GM12874 (cell line): Measurements from ENCODE around the gene CHD9NB.

Experiments used
- TF ChIP-seq, protein P1 (sequence below): IDR thresholded peaks from 2 replicates; pipeline ENCODE4 v1.5.1; 2011; ENCODE audit warnings: low read depth, mild to moderate bottlenecking, control low read depth, low read length, moderate library complexity; ENCODE audit not compliant: insufficient read depth

The CHD9NB gene

DNA sequence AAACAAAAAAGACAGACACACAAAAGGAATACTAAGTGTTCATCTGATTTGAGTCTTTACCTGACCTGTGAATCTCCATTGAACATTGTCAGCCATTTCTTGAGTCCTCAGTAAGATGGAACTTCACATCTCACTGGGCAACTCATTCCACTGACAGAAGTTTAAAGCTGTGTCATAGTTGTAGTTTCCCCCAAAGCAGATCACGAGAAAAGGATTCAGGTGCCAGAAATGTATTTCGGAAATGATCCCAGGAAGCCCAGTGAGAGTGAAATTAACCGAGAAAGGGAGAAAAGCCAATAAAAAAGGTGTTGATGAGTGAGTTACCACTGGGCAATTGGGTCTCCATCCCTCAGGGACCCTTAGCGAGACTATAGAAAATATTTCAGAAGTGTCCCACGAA is 8.6 kb upstream of the CHD9NB start:
- TF ChIP-seq, protein P1, sequence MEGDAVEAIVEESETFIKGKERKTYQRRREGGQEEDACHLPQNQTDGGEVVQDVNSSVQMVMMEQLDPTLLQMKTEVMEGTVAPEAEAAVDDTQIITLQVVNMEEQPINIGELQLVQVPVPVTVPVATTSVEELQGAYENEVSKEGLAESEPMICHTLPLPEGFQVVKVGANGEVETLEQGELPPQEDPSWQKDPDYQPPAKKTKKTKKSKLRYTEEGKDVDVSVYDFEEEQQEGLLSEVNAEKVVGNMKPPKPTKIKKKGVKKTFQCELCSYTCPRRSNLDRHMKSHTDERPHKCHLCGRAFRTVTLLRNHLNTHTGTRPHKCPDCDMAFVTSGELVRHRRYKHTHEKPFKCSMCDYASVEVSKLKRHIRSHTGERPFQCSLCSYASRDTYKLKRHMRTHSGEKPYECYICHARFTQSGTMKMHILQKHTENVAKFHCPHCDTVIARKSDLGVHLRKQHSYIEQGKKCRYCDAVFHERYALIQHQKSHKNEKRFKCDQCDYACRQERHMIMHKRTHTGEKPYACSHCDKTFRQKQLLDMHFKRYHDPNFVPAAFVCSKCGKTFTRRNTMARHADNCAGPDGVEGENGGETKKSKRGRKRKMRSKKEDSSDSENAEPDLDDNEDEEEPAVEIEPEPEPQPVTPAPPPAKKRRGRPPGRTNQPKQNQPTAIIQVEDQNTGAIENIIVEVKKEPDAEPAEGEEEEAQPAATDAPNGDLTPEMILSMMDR: no peak

DNA sequence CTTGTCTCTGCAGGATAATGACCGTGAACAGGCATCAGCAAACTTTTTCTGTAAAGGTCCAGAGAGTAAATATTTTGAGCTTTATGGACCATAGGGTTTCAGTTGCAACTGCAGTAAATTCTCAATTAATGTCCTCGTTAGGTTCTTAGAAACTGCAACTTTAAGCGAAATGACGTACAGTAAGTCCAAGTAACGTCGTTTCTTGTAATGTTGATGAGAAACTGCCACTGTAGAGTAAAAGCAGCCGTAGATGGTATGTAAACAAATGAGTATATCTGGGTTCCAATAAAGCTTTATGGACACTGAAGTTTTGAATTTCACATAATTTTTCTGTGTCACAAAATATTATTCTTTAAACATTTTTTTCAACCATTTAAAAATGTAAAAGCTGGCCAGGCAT is 7.0 kb upstream of the CHD9NB start:
- TF ChIP-seq, protein P1: no peak

DNA sequence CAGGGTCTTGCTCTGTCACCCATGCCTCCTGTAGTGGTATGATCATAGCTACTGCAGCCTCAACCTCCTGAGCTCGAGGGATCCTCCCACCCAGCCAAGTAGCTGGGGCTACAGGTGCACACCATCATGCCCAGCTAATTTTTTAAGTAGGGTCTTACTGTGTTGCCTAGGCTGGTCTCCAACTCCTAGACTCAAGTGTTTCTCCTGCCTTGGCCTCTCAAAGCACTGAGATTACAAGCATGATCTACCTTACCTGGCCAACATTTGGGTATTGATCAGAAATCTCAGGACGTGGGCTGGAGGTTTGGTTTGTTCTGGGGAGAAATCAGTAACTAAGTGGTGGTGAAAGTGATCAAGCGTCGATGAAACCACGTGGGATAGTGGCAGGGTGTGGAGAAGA is 6.2 kb upstream of the CHD9NB start:
- TF ChIP-seq, protein P1: no peak

DNA sequence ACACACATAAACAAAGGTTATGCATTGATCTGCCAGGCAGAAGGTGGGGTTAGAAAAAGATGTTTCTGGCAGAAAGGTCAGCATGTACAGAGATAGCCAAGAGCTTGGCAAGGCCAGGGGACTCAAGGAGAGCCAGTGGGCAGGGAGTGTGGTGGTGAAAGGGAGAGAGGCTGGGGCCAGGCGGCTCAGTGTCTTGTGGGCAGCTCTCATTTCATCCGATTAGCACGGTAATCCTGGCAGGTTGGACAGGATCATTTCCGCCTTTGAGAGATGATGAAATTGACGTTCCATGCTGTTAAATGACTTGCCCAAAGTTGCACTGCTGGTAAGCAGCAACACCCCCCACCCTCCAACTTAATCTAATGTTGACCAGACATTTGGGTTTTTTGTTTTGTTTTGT is 5.7 kb upstream of the CHD9NB start:
- TF ChIP-seq, protein P1: no peak

DNA sequence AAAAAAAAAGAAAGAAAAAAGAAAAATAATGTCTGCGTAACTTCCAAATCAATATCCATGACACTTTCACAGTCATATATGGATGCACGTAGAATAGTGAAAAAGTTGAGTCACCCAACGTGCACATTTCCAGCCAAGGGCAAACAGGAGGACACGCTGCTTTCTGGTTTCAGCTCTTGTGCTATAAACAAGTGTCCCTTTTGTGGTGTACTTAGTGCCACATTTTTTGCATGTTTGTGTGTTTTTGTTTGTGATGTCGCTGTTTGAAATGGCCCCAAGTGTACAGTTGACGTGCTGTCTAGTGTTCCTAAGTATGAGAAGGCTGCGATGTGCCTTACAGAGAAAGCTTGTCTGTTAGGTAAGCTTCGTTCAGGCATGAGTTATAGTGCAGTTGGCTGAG is 5.0 kb upstream of the CHD9NB start:
- TF ChIP-seq, protein P1: no peak

DNA sequence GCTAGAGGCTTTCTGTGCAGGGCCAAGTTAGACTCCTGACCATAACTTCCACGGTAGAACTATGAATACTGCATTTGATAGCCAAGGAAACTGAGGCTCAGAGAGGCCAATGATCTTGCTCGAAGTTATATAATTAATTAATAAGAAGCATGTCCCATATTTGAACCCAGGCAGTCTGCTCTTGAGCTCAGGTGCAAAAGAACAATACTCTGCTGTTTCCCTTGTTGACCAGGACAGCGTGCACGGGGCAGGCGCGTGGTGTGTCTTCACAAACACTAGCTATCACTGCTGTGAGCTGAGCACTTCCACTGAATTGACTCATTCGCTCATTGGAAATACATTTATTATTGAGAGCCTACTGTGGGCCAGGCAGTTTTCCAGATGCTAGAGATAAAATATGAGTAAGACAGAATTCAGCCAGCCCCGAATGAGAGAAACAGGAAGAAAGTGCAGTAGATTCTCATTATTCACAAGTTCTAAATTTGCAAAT is 3.7 kb upstream of the CHD9NB start:
- TF ChIP-seq, protein P1: no peak

DNA sequence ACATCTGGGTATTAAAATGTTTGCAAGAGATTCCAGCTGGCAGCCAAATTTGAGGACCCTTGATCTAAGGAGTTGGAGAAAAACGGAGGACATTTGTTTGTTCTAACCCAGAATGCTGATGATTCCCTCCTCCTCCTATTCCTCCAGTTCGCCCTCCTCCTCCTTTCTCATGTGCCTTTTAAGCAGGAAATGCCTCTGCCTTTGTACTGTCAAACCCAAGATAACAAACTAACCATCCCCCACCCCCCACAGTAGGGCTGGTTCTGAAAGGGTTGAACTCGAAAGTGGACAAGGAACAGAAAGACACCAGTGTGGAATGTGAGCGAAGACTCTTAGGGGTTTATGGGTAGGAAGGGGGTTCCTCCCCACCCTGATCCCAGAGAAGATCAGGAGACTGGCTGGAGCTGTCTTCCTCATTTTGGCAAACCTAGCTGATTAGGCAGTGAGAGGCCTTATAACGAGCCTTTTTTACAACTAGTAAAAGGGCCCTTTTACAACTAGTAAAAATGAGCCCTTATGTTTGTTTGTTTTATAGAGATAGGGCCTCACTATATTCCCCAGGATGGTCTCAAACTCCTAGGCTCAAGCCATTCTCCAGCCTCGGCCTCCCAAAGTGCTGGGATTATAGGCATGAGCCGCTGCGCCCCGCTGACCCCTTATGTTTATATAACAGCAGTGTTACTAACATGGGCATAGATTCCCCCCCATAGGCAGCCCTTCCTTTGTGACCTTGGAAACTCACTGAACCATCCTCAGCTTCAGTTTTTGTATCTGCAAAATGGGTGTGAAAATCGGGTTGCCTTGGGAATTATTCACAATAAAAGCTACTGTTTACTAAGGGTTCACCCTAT is 3.1 kb upstream of the CHD9NB start:
- TF ChIP-seq, protein P1: no peak
